OCI-M1 (cell line): ENCODE results near the gene LEKR1.
"Not testable (repeated sequence)": the region's sequence is repeated elsewhere in the genome, so short reads cannot be mapped to it uniquely, and the experiment has no call there.

Experiments
- DNase-seq: peaks from one replicate; lab custom pipeline; 2025; lab: John Stamatoyannopoulos, UW

LEKR1 gene

DNA sequence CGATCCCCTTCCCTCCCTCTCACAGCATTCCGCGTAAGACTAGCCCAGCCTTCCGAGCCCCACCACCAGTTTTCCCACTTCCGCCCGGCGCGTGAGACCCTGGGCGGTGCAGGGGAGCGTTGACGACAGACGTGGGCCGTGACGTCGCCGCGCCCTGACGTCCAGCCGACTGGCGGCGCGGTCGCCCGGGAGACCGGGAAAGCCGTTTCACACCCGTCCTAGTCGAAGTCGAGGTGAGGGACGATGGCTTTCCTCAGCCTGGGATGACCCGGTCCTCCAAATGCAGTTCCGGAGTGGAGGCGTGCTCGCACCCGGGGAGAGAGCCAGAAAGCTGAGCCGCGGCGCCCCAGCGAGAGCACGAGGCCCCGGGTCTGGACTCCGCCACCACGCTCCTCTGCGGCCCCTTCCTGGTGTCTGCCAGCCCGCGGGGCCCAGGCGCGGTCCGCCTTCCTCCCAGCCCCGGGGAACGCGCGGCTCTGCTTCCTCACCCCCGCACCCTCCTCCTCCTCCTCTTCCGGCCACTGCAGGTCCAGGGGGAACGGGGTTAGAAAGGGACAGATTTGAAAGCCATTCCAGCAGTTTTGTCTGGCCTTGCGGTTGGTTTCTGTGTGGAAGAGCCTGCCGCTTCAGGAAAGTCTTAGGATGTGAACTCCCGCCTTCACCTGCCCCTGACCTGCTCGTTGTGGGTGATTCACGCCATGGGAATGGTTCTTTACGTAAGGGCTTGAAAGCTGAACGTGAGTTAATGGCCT lies at the start of gene LEKR1:
LEKR1 (plus strand) TSS at position 210 of the 752 bp plus-strand sequence. CDS start 2,977 bp downstream, outside the sequence.
- DNase-seq: peak; percentile 90

DNA sequence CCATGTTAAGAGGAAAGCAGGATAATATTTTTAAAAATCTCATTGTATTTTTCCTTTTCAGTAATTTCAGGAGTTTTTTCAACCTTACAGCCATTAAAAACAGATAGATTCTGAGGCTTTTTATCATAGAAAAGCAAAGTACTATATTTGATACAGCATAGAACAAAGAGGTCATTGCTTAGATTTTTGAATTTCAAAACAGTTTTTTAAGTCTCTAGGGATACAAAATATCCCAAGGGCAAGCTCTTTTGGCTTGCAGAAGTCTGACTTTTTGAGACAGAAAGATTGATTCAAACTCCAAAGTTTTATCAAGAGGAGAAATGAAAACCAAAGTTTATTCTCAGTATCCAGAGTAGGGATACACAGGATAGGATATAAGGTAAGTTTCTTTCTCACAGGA lies 49.3 kb upstream of the LEKR1 start:
- no peak for DNase-seq

DNA sequence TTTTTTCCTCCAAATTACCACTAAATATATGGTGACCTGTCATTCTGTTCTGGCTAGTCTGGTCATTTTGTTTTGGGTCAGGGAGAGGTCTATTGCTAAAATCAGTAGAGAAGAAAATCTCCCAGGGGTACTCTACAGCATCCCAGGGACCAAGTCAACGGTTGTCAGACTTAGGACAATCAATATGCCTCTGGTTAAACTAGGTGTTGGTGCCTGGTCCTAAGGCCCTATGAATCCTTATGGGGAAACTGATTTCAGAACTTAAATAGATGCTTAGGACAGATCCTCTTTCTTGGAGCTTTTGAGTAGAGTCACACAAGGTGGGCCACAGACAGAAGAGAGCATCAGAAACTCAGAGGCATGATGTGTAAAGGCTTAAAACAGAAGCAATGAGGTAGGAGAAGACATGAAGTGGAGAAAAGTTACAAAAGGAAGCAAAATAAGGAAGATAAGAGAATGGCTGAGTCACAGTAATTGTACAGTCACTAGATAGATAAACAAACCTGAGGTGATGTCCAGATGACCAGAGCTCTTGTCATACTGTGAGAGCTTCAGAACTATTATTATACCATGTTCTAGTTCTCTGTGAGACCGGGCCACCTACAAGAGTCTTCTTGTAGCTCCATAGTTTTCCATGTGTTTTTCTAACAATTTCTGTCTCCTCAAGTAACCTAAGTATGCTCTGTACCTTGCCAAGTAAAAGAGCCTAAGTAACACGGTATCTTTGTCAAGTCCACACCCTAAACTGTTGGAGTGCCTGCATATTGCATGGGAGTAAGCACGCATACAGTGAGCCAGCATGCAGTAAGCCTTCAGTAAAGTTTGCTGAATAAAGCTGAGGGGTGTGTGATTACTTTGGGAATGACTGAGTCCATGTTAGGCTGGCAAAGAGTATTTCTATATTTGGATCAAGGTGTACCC lies 44.6 kb upstream of the LEKR1 start:
- peak; percentile 58 for DNase-seq

DNA sequence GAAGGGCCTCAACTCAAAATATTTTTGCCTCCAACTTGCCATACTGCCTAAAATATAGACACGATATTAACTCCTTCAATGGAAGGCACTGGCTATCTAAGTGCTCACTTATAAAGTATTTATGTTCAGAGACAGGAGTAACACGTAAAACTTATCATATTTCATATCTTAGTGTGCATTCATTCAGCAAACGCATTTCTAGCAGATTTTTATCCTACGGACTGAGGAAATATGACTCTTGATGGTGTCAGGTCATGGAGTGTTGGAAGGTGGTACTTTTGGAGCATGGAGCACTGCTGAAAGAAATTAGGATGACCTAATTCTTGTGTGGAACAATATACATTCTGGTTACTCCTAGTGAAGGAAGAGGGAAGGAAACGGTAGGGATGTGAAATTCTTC lies 43.8 kb upstream of the LEKR1 start:
- DNase-seq: no peak

DNA sequence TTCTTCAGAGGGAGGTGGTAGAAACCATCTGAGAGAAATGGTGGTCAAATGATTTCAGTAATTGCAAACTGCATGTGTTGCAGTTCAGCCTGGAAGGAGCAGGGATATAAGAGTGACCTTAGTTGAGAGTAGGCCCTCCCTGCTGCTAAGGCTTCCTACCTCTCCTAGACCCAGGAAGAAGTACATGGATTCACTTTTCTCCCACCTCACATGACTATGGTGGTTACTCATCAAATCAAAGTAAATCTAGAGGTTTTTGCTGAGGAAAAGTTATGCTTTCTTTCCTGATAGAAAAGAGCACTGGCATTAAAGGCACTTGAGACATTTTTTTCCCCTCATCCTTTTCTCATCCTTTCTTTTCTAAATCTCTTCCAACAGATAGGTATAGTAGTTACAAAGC lies 43.2 kb upstream of the LEKR1 start:
- DNase-seq: no peak

DNA sequence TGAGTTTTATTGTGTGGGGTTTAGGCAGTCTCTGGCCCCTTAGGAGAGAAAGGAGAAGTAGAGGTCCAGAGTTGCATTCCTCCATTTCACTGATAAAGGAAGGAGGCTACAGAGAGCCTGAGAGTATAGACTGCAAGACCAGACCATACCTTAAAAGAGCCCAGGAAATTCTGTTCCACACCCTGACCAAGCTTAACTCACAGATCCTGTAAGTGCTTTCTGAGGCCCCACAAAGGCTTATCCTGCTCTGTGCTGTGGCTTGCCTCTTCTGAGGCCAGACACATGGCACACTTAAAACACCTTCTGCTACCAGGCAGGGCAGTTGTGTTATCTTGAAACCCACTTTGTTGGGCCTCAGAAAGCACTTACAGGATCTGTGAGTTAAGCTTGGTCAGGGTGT lies 39.2 kb upstream of the LEKR1 start:
- DNase-seq: peak; percentile 21

DNA sequence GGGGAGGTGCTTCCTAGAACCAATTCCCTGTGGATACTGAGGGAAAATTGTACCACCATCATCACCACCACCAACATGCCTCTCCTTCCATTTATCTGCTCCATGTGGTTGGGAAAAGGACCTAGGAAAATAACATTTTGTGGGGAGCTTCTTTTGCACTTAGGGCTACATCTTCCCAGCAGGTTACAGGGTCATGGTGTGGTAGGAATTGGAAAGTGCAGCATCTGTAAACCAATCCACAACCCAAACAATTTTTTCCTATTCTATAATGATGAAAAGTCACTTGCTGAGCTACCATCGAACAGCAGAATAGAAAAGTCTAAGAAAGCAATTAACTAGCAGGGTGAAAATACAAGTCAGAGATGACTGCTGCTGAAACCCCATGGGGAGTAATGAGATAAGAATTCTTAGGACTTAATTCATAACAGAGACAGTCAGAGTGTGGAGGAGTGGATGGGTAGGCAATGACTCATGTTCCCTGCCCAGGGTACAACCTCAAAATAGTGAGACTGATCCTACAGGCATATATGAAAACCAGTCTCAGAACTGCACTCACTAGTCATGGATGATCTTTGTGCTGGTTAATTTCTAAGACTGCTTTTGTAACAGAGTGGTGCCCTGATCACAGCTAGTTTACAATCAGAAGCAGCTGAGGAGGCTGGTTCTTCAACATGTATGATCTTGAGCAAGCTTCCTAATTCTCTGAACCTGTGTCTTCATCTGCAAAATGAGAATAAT lies 38.1 kb upstream of the LEKR1 start:
- DNase-seq: peak; percentile 65

DNA sequence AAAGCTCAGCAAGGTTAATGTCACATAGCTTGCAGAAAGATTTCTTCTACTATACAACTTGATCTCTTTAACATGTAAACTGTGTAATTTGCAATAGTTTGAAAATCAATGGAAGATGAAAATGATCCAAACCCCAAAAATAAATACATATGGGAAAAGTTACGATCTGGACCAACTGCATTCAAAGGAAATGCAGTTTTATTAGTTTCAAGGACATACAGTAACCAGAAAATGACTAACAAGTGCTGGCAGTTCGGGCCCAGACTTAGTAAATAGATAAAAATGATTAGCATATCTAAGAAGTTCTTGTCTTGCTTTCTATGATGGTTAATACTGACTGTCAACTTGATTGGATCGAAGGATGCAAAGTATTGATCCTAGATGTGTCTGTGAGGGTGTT lies 37.3 kb upstream of the LEKR1 start:
- no peak for DNase-seq

DNA sequence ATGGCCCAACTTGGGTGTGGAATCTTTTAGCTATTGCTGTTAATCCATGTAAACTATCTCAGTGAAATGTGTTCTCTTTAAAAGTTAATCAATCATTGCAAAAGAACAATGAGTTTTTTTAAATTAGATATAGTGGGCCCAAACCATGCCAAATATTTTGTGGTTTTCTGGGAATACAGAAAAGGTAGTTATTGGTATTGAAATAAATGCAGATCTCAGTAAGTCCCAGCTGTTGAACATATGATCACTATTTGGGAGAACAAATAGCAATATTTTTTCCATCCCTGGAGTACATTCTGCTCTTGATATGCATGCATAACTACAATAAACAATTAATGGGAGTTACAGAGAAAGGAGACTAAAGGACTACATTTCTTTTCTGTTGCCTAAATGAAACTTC lies 36.0 kb upstream of the LEKR1 start:
- no peak for DNase-seq

DNA sequence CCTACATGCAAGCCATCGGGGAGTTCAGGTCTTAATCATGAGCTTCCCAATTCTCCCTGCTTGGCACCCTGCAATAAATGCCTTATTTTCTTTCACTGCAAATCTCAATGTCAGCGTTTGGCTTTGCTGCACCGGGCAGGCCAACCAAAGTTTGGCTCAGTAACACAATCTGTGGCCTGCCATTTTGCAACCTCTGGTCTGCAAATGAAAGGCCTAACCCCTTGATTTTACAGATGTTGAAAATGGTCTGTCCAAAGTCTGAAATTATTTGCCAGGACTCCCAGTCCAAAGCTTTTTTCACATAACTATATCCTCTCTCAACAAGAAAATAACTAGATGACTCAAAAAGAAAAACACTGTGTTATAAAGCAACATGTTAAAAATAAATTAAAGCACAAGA lies 34.0 kb upstream of the LEKR1 start:
- no peak for DNase-seq

DNA sequence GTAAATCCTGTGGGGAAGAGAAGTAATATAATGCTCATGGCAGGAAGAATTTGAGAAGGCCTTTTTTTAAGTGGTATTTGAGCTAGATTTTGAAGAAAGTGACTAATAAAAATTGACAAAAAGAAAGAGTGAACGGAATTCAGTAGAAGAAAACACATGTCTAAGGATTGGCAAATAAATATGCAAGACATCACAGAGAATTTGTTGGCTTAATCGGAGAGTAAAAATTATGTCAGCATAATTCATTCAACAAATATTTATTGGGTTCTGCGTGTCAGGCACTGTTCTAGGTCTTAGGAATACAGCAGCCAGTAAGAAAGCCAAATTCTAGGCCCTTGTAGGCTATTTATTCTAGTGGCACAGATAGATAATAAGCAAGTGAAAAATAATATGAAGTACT lies 33.6 kb upstream of the LEKR1 start:
- DNase-seq: no peak

DNA sequence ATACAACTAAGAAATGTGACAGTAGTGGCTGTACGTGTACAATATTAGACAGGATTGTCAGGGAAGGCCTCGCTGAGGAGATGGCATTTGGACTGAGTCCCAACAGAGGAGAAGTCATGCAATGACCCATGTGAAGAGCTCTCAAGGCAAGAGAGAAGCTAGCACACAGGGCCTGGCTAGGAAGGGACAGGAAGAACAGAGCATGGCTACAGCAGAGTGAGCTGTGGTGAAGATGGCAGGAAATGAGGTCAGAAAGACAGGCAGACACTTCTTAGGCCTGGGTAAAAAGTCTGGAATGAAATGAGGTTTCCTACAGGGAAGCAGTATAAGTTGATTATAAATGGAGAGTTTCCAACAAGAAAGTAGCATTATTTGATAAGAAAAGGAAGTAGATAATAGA lies 33.2 kb upstream of the LEKR1 start:
- DNase-seq: no peak

DNA sequence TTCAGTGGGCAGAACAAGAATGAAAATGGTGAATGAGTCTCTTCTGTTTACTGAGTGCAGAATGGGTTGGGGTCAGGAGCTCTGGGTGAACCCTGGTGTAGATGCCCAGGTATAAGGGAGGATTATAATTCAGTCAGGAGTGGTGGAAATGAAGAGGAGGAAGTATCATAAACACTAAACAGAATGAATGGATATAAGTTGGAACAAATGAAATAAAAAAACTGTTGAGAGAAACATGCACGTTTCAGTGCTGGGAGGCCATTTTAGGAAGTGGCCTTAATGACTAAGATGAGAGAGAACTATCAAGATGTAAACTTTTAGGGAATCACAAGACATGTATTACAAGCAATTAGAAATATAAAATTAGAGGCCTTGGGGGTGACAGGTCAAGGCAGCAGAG lies 32.8 kb upstream of the LEKR1 start:
- DNase-seq: peak; percentile 11

DNA sequence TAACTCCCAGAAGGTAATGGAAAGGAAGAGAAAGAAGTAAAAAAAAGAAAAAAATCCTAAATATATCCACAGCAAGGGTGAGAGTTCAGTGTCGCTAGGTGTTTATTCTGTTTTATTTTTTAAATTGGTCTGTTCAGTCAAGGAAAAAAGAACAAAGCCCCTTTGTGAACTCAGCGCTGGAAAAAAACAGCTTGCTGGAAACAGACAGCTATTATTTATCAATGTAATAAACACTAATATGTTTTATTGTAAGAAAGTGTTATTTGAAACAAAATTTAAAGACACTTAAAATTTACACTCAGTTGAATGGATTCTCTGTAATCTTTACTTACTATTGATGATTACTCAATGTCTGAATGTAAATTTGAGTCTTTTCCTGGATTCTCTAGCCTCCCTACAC lies 32.3 kb upstream of the LEKR1 start:
- DNase-seq: no peak

DNA sequence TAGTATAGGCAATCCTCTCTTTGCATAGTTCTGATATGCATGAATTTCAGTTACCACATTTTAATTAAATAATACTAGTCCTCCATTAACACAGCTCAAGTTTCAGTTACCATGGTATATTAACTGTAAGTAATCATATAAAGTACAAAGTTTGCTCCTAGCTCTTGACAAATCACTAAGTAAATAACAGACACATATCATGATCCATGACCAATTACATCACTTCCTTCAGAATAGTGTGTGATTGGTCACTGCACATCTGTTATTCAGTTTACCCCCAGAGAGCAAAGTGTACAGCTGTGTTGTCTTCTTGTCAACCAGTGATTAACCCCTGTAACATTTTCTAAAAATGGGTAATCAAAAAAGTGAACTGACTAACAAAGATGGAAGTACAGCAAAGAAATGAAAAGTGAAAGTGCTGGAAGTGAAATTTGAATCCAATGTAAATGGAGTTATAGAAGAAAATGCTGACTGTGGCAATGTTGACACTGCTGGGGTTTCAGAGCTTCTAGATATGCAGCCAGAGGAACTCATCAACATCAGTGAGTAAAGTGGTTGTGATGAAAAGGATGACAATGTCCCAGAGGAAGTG lies 30.2 kb upstream of the LEKR1 start:
- DNase-seq: peak; percentile 63

DNA sequence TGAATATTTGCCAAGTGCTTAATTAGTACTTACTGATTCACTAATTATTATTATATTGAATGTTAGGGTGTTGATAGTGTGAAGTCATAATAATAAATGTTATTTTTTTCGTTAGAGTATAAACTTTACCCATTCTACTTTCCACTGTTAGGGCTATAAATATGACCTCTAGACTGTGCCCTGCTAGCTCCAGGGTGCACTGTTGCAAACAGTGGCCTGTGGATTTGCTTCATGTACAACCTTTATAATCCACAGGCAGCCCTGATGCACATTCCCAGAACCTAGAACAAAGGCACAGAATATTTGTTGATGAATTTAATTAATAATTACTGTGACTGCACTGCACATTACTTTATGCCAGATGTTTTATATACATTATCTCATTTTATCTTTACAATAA lies 28.8 kb upstream of the LEKR1 start:
- DNase-seq: no peak

DNA sequence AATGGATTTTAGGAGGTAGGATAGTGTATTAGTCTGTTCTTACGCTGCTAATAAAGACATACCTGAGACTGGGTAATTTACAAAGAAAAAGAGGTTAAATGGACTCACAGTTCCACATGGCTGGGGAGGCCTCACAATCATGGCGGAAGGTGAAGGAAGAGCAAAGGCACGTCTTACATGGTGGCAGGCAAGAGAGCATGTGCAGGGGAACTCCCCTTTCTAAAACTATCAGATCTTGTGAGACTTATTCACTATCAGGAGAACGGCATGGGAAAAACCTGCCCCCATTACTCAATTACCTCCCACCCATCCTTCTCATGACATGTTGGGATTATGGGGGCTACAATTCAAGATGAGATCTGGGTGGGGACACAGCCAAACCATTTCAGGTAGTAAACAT lies 25.9 kb upstream of the LEKR1 start:
- not testable (repeated sequence) for DNase-seq

DNA sequence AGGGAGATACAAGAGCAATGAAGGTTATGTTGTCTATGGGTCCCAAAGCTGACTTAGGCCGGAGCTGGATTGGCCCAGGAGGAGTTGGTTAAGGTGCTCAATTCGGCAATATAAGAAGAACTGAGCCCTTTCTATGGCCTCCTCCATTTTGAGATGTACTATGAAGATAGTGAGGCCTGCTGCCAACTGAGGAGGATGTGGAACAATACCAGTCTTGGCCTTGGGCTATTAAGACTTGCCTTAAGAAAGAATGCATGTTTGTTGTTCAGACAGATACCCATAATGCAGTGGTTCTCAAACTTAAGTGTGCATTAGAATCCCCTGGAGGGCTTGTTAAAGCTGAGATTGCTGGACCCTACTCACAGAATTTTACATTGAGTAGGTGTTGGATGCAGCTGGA lies 24.4 kb upstream of the LEKR1 start:
- DNase-seq: no peak

DNA sequence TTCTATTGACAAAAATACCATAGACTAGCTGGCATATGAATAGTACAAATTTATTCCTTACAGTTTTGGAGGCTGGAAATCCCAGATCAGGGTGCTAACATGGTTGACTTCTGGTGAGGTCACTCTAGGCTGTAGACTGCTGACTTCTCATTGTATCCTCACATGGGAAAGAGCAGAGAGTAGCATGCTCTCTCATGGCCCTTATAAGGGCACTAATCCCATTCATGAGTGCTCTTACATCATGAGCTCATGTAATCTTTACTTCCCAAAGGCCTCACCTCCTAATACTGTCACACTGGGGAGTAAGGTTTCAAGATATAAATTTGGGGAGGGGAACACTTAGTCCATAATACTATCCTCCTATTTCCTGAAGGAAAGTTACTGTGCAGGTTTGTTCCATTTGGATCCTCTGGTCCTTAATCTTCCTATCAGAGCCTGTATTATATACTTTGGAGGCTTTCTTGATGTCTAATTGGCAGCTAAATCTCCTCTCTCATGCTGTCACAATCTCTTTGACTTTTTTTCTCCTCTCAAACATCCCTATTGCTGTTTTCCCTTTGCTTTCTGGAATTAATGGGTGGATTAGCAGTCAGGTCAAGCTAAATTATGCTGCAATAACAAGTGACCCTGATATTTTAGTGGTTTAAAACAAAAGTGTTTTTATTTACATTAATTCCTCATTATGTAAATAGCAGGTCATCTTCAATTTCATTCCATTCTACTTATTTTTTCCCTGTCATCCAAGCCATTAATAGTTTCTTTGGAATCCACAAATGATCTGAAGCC lies 23.1 kb upstream of the LEKR1 start:
- peak; percentile 17 for DNase-seq

DNA sequence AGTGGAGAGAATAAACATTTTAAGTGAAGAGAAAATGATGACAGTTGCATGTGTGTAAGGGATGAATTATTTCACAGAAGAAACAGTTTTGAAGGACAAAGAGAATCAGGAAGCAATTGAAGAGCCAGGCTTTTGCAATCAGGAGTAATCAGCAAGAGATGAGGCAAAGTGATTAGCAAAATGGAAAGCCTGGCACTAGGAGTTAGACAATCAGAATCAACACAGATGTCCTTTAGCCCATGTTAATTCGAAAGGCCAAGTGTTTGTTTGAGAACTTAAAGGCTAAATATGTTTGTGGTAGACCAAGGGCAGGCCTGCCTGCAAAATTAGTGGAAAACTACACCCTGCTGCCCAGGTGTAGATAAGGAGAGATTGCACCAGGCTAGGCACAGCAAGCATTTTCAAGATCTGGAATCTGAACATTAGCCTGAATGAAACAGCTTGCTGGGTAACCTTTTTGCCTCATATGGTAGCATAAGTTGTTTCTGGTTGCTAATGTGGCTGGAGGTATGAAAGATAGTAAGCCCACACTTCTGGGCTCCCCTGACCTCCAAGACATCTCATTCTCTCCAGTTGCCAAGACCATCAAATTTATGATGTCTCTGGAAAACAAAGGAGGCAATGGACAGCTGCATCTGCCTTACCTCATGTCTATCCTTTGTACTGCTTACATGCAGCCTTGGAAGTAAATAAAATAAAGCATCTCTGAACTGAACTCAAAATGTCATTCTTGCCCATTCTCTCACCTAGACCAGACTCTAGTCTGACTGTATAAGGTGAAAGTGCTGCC lies 22.0 kb upstream of the LEKR1 start:
- peak; percentile 63 for DNase-seq

DNA sequence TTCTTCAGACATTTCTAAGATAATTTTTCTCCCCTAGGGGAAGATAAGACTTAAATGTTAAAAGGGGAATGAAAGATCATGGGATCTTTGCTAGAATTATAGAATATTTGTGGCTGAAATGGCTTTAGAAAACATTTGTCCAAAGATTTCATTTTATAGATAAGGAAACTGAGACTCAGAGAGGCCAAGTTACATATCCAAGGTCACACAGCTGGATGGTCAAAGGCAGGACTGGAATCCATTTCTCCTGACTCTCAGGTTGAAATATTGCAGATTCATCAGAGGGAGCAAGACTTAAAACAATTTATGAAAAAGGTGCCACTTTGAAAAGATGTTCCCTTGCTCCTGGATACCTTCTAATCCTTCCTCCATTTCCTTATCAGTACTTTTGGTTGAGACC lies 19.5 kb upstream of the LEKR1 start:
- DNase-seq: no peak
